Measurements from ENCODE around the gene CASP8. TPM values are rescaled to one million over a fixed set of nuclear protein-coding genes. Genes with fewer than 3 reads are reported as not detected.
A peak's percentile ranks its signal among the peaks of the same experiment; 100 is the strongest.

Gene CASP8
- total and polyA plus RNA-seq, 2 of the 13 experiments (the other 11 are each of a cell fraction or from before 2014, with no cell fraction given): 25.0 to 52.8 TPM

DNA sequence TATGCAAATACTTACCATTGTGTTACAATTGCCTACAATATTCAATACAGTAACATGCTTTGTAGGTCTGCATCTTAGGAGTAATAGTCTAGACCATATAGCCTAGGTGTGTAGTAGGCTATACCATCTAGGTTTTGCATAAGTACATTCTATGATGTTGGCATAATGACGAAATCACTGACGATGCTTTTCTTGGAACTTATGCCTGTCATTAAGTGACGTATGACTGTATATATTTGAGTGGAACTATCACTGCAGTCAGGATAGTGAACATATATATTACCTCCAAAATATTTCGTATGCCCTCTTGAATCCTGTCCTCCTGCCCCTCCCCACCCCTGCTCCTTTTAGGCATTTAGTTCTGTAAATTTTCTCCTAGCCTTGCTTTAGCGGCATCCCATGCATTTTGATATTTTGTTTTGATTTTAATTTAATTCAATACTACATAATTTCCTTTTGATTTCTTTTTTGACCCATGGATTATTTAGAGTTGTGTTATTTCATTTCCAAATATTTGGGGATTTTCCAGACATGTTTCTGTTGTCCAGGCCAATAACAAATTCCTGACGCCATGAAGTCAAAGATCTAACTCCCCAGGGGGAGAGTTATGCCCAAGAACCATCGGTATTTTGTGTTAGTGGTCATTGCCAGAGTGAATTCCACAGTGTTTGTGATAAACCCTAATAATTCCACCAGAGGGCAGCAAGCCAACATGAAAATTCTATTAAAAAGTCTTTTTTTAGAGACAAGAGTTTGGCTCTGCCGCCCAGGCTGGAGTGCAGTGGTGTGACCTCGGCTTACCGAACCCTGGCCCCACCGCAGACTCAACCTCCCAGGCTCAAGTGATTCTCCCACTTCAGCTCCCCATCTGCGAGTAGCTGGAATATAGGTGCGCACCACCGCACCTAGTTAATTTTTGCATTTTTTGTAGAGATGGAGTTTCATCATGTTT lies 24.2 kb upstream of the CASP8 start (continued):
- TF ChIP-seq, protein P1, sequence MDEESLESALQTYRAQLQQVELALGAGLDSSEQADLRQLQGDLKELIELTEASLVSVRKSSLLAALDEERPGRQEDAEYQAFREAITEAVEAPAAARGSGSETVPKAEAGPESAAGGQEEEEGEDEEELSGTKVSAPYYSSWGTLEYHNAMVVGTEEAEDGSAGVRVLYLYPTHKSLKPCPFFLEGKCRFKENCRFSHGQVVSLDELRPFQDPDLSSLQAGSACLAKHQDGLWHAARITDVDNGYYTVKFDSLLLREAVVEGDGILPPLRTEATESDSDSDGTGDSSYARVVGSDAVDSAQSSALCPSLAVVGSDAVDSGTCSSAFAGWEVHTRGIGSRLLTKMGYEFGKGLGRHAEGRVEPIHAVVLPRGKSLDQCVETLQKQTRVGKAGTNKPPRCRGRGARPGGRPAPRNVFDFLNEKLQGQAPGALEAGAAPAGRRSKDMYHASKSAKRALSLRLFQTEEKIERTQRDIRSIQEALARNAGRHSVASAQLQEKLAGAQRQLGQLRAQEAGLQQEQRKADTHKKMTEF (CRISPR knock-in tag; IDR thresholded peaks at IDR 0.05): 0 out of 2 replicates have a peak, but pooled peaks have one; percentile 42
- TF ChIP-seq, protein P2, sequence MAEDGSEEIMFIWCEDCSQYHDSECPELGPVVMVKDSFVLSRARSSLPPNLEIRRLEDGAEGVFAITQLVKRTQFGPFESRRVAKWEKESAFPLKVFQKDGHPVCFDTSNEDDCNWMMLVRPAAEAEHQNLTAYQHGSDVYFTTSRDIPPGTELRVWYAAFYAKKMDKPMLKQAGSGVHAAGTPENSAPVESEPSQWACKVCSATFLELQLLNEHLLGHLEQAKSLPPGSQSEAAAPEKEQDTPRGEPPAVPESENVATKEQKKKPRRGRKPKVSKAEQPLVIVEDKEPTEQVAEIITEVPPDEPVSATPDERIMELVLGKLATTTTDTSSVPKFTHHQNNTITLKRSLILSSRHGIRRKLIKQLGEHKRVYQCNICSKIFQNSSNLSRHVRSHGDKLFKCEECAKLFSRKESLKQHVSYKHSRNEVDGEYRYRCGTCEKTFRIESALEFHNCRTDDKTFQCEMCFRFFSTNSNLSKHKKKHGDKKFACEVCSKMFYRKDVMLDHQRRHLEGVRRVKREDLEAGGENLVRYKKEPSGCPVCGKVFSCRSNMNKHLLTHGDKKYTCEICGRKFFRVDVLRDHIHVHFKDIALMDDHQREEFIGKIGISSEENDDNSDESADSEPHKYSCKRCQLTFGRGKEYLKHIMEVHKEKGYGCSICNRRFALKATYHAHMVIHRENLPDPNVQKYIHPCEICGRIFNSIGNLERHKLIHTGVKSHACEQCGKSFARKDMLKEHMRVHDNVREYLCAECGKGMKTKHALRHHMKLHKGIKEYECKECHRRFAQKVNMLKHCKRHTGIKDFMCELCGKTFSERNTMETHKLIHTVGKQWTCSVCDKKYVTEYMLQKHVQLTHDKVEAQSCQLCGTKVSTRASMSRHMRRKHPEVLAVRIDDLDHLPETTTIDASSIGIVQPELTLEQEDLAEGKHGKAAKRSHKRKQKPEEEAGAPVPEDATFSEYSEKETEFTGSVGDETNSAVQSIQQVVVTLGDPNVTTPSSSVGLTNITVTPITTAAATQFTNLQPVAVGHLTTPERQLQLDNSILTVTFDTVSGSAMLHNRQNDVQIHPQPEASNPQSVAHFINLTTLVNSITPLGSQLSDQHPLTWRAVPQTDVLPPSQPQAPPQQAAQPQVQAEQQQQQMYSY (CRISPR knock-in tag; IDR thresholded peaks at IDR 0.05): no peak
- TF ChIP-seq ZNF501 (CRISPR knock-in tag; IDR thresholded peaks at IDR 0.05) (peak; percentile 47; the same call in 1 of the 2 replicates), JUND (CRISPR knock-in tag; IDR thresholded peaks at IDR 0.05) (no peak), HOXD1 (CRISPR knock-in tag; IDR thresholded peaks at IDR 0.05) (no peak), FOXC1 (CRISPR knock-in tag; IDR thresholded peaks at IDR 0.05; ENCODE audit: borderline replicate concordance) (0 out of 2 replicates have a peak, but pooled peaks have one; percentile 45), EZH2 (conservative IDR thresholded peaks at IDR 0.05; ENCODE audit: low read depth, low read length) (no peak), TEAD3 (CRISPR knock-in tag; optimal IDR thresholded peaks at IDR 0.05; ENCODE audit: borderline replicate concordance) (peak; percentile 76), ZSCAN30 (CRISPR knock-in tag; IDR thresholded peaks at IDR 0.05) (no peak), CEBPB (IDR thresholded peaks at IDR 0.05; ENCODE audit: borderline replicate concordance, low read depth, low read length) (peak; percentile 37; the same call in 1 of the 2 replicates)
- TF ChIP-seq, protein P3, sequence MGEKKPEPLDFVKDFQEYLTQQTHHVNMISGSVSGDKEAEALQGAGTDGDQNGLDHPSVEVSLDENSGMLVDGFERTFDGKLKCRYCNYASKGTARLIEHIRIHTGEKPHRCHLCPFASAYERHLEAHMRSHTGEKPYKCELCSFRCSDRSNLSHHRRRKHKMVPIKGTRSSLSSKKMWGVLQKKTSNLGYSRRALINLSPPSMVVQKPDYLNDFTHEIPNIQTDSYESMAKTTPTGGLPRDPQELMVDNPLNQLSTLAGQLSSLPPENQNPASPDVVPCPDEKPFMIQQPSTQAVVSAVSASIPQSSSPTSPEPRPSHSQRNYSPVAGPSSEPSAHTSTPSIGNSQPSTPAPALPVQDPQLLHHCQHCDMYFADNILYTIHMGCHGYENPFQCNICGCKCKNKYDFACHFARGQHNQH (CRISPR knock-in tag; IDR thresholded peaks at IDR 0.05): 0 out of 2 replicates have a peak, but pooled peaks have one; percentile 16
- TF ChIP-seq, protein P4, sequence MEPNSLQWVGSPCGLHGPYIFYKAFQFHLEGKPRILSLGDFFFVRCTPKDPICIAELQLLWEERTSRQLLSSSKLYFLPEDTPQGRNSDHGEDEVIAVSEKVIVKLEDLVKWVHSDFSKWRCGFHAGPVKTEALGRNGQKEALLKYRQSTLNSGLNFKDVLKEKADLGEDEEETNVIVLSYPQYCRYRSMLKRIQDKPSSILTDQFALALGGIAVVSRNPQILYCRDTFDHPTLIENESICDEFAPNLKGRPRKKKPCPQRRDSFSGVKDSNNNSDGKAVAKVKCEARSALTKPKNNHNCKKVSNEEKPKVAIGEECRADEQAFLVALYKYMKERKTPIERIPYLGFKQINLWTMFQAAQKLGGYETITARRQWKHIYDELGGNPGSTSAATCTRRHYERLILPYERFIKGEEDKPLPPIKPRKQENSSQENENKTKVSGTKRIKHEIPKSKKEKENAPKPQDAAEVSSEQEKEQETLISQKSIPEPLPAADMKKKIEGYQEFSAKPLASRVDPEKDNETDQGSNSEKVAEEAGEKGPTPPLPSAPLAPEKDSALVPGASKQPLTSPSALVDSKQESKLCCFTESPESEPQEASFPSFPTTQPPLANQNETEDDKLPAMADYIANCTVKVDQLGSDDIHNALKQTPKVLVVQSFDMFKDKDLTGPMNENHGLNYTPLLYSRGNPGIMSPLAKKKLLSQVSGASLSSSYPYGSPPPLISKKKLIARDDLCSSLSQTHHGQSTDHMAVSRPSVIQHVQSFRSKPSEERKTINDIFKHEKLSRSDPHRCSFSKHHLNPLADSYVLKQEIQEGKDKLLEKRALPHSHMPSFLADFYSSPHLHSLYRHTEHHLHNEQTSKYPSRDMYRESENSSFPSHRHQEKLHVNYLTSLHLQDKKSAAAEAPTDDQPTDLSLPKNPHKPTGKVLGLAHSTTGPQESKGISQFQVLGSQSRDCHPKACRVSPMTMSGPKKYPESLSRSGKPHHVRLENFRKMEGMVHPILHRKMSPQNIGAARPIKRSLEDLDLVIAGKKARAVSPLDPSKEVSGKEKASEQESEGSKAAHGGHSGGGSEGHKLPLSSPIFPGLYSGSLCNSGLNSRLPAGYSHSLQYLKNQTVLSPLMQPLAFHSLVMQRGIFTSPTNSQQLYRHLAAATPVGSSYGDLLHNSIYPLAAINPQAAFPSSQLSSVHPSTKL (CRISPR knock-in tag; IDR thresholded peaks at IDR 0.05): 0 out of 2 replicates have a peak, but pooled peaks have one; percentile 17
- TF ChIP-seq, protein P5, sequence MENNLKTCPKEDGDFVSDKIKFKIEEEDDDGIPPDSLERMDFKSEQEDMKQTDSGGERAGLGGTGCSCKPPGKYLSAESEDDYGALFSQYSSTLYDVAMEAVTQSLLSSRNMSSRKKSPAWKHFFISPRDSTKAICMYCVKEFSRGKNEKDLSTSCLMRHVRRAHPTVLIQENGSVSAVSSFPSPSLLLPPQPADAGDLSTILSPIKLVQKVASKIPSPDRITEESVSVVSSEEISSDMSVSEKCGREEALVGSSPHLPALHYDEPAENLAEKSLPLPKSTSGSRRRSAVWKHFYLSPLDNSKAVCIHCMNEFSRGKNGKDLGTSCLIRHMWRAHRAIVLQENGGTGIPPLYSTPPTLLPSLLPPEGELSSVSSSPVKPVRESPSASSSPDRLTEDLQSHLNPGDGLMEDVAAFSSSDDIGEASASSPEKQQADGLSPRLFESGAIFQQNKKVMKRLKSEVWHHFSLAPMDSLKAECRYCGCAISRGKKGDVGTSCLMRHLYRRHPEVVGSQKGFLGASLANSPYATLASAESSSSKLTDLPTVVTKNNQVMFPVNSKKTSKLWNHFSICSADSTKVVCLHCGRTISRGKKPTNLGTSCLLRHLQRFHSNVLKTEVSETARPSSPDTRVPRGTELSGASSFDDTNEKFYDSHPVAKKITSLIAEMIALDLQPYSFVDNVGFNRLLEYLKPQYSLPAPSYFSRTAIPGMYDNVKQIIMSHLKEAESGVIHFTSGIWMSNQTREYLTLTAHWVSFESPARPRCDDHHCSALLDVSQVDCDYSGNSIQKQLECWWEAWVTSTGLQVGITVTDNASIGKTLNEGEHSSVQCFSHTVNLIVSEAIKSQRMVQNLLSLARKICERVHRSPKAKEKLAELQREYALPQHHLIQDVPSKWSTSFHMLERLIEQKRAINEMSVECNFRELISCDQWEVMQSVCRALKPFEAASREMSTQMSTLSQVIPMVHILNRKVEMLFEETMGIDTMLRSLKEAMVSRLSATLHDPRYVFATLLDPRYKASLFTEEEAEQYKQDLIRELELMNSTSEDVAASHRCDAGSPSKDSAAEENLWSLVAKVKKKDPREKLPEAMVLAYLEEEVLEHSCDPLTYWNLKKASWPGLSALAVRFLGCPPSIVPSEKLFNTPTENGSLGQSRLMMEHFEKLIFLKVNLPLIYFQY (CRISPR knock-in tag; IDR thresholded peaks at IDR 0.05; ENCODE audit: borderline replicate concordance): no peak

Measured in HepG2 (cell line).